ENCODE results near the gene SLC38A9.

SLC38A9 gene

DNA sequence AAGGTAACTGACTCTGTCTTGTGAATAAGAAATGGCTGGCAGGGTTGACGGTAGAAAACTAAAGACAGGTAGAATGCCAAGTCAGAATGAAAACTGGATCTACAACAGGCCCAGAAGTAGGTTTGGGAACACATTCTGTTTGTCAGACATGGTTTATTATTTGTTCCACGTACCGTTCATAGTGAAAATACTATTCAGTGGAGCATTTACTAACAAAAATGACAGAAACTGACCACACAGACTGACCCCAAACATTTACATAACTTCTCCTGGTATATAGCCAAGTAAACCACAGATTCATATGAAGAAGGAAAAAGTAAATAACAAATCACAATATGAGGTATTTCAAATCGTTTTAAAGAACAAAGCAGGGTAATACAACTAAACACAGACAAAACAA lies 73.7 kb downstream of the SLC38A9 start:
- no peak overlapping the region for H3K27ac ChIP-seq (ENCODE audit: low read depth, low read length, poor library complexity, severe bottlenecking)

DNA sequence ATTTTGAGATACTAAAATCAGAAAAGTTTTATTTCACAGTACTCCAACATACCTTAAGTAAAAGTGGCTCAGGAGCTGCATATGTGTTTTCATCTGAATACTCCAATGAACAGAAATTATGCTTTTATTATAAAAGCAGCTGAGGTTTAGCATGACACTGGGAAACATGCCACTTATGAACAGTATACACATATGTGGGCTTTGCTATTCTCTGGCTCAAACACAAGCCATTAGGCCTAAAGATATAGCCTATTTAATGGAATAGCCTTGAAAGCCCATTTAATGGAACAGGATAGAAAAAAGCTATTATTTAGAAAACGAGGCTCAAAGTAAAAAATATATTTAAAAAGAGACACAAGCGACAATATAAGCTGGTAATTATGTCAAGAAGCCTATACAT lies 74.1 kb downstream of the SLC38A9 start:
- no peaks in the 10 kb centered on the region for H3K79me2 ChIP-seq (ENCODE audit: insufficient read depth, low read length)
- no peak overlapping the region for H3K4me2 ChIP-seq (ENCODE audit: low read length)
- H3F3A ChIP-seq (ENCODE audit: insufficient read depth, low read length) = no peaks in the 10 kb centered on the region

More for the DNA sequence above, 73.7 kb downstream of the SLC38A9 start:
- no peak for TF ChIP-seq EZH2 (IDR thresholded peaks at IDR 0.05; ENCODE audit: borderline replicate concordance, low read length)
- H3K9ac ChIP-seq (ENCODE audit: low read length) = no peak overlapping the region
- no peaks in the 10 kb centered on the region for H3K4me1 ChIP-seq (ENCODE audit: insufficient read depth, low read length, severe bottlenecking)
- no peaks in the 10 kb centered on the region for H3F3A ChIP-seq (ENCODE audit: insufficient read depth, low read length)
- H3K27me3 ChIP-seq (ENCODE audit: insufficient read depth, low read length) = no peaks in the 10 kb centered on the region
- H2AFZ ChIP-seq (ENCODE audit: low read length) = no peak overlapping the region
- H3K4me2 ChIP-seq (ENCODE audit: low read length) = no peak overlapping the region
- no peak overlapping the region for H3K4me3 ChIP-seq (ENCODE audit: low read depth, low read length, poor library complexity, severe bottlenecking)
- H4K20me1 ChIP-seq (ENCODE audit: insufficient read depth, low read length) = no peaks in the 10 kb centered on the region
- no peaks in the 10 kb centered on the region for H3K79me2 ChIP-seq (ENCODE audit: insufficient read depth, low read length)
- no peaks in the 10 kb centered on the region for H3K9me2 ChIP-seq (ENCODE audit: low read depth, low read length)
- no peaks in the 10 kb centered on the region for H3K36me3 ChIP-seq (ENCODE audit: insufficient read depth, low read length)
- no peaks in the 10 kb centered on the region for H3K9me3 ChIP-seq (ENCODE audit: low read length)

DNA sequence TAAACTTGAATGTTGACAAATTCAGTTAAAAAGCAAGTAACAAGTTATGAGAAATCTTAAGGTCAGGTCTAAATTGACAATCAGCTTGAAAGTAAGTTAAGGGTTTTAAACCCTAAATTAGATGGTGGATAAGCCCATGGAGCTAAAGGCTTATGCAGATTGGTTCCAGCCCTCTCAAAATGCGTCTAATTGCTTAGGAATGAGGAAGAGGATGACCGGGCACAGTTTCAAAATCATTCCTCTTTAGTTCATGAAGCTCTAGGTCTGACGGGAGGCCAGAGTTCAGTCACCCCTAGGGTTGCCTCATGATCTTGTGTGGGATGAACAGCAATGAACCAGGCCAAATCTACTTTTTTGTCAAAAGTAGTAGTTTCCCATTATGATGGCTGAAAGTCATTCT lies 75.4 kb downstream of the SLC38A9 start:
- Histone ChIP-seq H3K4me1 (ENCODE audit: insufficient read depth, low read length, severe bottlenecking) (no peaks in the 10 kb centered on the region), H3K9me3 (ENCODE audit: low read length) (no peaks in the 10 kb centered on the region), H3K9me2 (ENCODE audit: low read depth, low read length) (no peaks in the 10 kb centered on the region), H2AFZ (ENCODE audit: low read length) (no peak overlapping the region), H3K4me3 (ENCODE audit: low read depth, low read length, poor library complexity, severe bottlenecking) (no peak overlapping the region), H3K27me3 (ENCODE audit: insufficient read depth, low read length) (no peaks in the 10 kb centered on the region), H3K27ac (ENCODE audit: low read depth, low read length, poor library complexity, severe bottlenecking) (no peak overlapping the region), H3F3A (ENCODE audit: insufficient read depth, low read length) (no peaks in the 10 kb centered on the region), H3K9ac (ENCODE audit: low read length) (no peak overlapping the region), H3K4me2 (ENCODE audit: low read length) (no peak overlapping the region), H4K20me1 (ENCODE audit: insufficient read depth, low read length) (no peaks in the 10 kb centered on the region), H3K36me3 (ENCODE audit: insufficient read depth, low read length) (no peaks in the 10 kb centered on the region), H3K79me2 (ENCODE audit: insufficient read depth, low read length) (no peaks in the 10 kb centered on the region)
- TF ChIP-seq, protein P1, sequence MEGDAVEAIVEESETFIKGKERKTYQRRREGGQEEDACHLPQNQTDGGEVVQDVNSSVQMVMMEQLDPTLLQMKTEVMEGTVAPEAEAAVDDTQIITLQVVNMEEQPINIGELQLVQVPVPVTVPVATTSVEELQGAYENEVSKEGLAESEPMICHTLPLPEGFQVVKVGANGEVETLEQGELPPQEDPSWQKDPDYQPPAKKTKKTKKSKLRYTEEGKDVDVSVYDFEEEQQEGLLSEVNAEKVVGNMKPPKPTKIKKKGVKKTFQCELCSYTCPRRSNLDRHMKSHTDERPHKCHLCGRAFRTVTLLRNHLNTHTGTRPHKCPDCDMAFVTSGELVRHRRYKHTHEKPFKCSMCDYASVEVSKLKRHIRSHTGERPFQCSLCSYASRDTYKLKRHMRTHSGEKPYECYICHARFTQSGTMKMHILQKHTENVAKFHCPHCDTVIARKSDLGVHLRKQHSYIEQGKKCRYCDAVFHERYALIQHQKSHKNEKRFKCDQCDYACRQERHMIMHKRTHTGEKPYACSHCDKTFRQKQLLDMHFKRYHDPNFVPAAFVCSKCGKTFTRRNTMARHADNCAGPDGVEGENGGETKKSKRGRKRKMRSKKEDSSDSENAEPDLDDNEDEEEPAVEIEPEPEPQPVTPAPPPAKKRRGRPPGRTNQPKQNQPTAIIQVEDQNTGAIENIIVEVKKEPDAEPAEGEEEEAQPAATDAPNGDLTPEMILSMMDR (IDR thresholded peaks at IDR 0.05; ENCODE audit: low read length) = no peak
- TF ChIP-seq EZH2 (IDR thresholded peaks at IDR 0.05; ENCODE audit: borderline replicate concordance, low read length) = no peak

More for the DNA sequence above, 74.1 kb downstream of the SLC38A9 start:
- Histone ChIP-seq H3K9me3 (ENCODE audit: low read length) (no peaks in the 10 kb centered on the region), H2AFZ (ENCODE audit: low read length) (no peak overlapping the region), H3K36me3 (ENCODE audit: insufficient read depth, low read length) (no peaks in the 10 kb centered on the region), H3K27me3 (ENCODE audit: insufficient read depth, low read length) (no peaks in the 10 kb centered on the region), H3K4me1 (ENCODE audit: insufficient read depth, low read length, severe bottlenecking) (no peaks in the 10 kb centered on the region), H3K9me2 (ENCODE audit: low read depth, low read length) (no peaks in the 10 kb centered on the region), H3K4me3 (ENCODE audit: low read depth, low read length, poor library complexity, severe bottlenecking) (no peak overlapping the region), H3K9ac (ENCODE audit: low read length) (no peak overlapping the region), H4K20me1 (ENCODE audit: insufficient read depth, low read length) (no peaks in the 10 kb centered on the region), H3K27ac (ENCODE audit: low read depth, low read length, poor library complexity, severe bottlenecking) (no peak overlapping the region)
- no peak for TF ChIP-seq EZH2 (IDR thresholded peaks at IDR 0.05; ENCODE audit: borderline replicate concordance, low read length)
- TF ChIP-seq, protein P1 (IDR thresholded peaks at IDR 0.05; ENCODE audit: low read length) = no peak

DNA sequence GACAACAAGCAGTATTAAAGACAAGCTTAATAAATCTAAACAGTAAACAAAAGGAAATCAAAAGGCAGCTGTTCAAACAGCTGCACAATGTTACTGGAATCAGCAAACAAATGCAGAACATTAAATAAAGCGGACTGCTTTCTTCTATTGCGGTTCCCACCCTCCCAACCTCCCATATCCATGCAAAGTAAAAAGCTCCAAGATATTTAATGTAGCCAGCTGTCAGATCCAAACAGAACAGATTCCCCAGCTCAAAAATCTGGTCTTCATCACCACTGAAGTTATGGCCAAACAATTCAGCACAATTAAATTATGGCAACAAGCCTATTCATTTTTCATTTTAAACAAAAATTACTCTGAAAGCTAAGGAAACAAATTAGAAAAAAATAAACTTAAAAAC lies 75.9 kb downstream of the SLC38A9 start:
- Histone ChIP-seq H3K79me2 (ENCODE audit: insufficient read depth, low read length) (no peaks in the 10 kb centered on the region), H3K4me3 (ENCODE audit: low read depth, low read length, poor library complexity, severe bottlenecking) (no peak overlapping the region), H3K4me1 (ENCODE audit: insufficient read depth, low read length, severe bottlenecking) (no peaks in the 10 kb centered on the region), H3K9me2 (ENCODE audit: low read depth, low read length) (no peaks in the 10 kb centered on the region), H4K20me1 (ENCODE audit: insufficient read depth, low read length) (no peaks in the 10 kb centered on the region), H3K4me2 (ENCODE audit: low read length) (no peak overlapping the region), H2AFZ (ENCODE audit: low read length) (no peak overlapping the region), H3K9ac (ENCODE audit: low read length) (no peak overlapping the region), H3K27me3 (ENCODE audit: insufficient read depth, low read length) (no peaks in the 10 kb centered on the region), H3K36me3 (ENCODE audit: insufficient read depth, low read length) (no peaks in the 10 kb centered on the region), H3K9me3 (ENCODE audit: low read length) (no peaks in the 10 kb centered on the region), H3K27ac (ENCODE audit: low read depth, low read length, poor library complexity, severe bottlenecking) (no peak overlapping the region), H3F3A (ENCODE audit: insufficient read depth, low read length) (no peaks in the 10 kb centered on the region)
- TF ChIP-seq, protein P1 (IDR thresholded peaks at IDR 0.05; ENCODE audit: low read length) = no peak
- no peak for TF ChIP-seq EZH2 (IDR thresholded peaks at IDR 0.05; ENCODE audit: borderline replicate concordance, low read length)

Measured in OCI-LY1 (cell line).